Measurements from ENCODE around the gene ENTPD2. TPM values are rescaled to one million over a fixed set of nuclear protein-coding genes. Genes with fewer than 3 reads are reported as not detected.

ENTPD2 gene
- total RNA-seq, 1 donor from 2014 or later, result 0.46 TPM

- peaks cover 1% of the 10 kb centered on the region for H3K36me3 Mint-ChIP-seq (ENCODE audit: unreplicated experiment)
- no peaks in the 10 kb centered on the region for H3K27me3 Mint-ChIP-seq (ENCODE audit: unreplicated experiment)
- TF ChIP-seq CTCF (IDR thresholded peaks at IDR 0.05), result no peak
- H3K9me3 Mint-ChIP-seq (ENCODE audit: unreplicated experiment), result no peaks in the 10 kb centered on the region
- DNase-seq (ENCODE audit: extremely low spot score, unreplicated experiment), result no peak
- no peak overlapping the region for H3K4me3 Mint-ChIP-seq (ENCODE audit: unreplicated experiment)
- H3K4me1 Mint-ChIP-seq (ENCODE audit: unreplicated experiment), result no peaks in the 10 kb centered on the region
- no peak overlapping the region for H3K27ac Mint-ChIP-seq (ENCODE audit: unreplicated experiment)
Measured at GRCh38 chr9:137009938-137010732, 43.7 kb downstream of the ENTPD2 start.

GRCh38 chr9:137009217-137009616, 44.6 kb downstream of the ENTPD2 start:
- H3K36me3 Mint-ChIP-seq (ENCODE audit: unreplicated experiment), result peaks cover 1% of the 10 kb centered on the region

GRCh38 chr9:137008312-137008711, 45.5 kb downstream of the ENTPD2 start:
- Mint-ChIP-seq H3K27ac (ENCODE audit: unreplicated experiment) (no peak overlapping the region), H3K36me3 (ENCODE audit: unreplicated experiment) (no peaks in the 10 kb centered on the region), H3K4me3 (ENCODE audit: unreplicated experiment) (no peak overlapping the region), H3K9me3 (ENCODE audit: unreplicated experiment) (no peaks in the 10 kb centered on the region), H3K4me1 (ENCODE audit: unreplicated experiment) (no peaks in the 10 kb centered on the region), H3K27me3 (ENCODE audit: unreplicated experiment) (no peaks in the 10 kb centered on the region)
- DNase-seq (ENCODE audit: extremely low spot score, unreplicated experiment), result no peak
- no peak for TF ChIP-seq CTCF (IDR thresholded peaks at IDR 0.05)

More at GRCh38 chr9:137009217-137009616, 44.6 kb downstream of the ENTPD2 start:
- Mint-ChIP-seq H3K27ac (ENCODE audit: unreplicated experiment) (no peak overlapping the region), H3K27me3 (ENCODE audit: unreplicated experiment) (no peaks in the 10 kb centered on the region), H3K9me3 (ENCODE audit: unreplicated experiment) (no peaks in the 10 kb centered on the region), H3K4me1 (ENCODE audit: unreplicated experiment) (no peaks in the 10 kb centered on the region), H3K4me3 (ENCODE audit: unreplicated experiment) (no peak overlapping the region)
- no peak for DNase-seq (ENCODE audit: extremely low spot score, unreplicated experiment)
- no peak for TF ChIP-seq CTCF (IDR thresholded peaks at IDR 0.05)

GRCh38 chr9:137007816-137008270, 46.0 kb downstream of the ENTPD2 start:
- no peak for TF ChIP-seq CTCF (IDR thresholded peaks at IDR 0.05)
- no peak for DNase-seq (ENCODE audit: extremely low spot score, unreplicated experiment)
- Mint-ChIP-seq H3K27ac (ENCODE audit: unreplicated experiment) (no peak overlapping the region), H3K36me3 (ENCODE audit: unreplicated experiment) (no peaks in the 10 kb centered on the region), H3K9me3 (ENCODE audit: unreplicated experiment) (no peaks in the 10 kb centered on the region), H3K4me1 (ENCODE audit: unreplicated experiment) (no peaks in the 10 kb centered on the region), H3K4me3 (ENCODE audit: unreplicated experiment) (no peak overlapping the region), H3K27me3 (ENCODE audit: unreplicated experiment) (no peaks in the 10 kb centered on the region)

- DNase-seq (ENCODE audit: extremely low spot score, unreplicated experiment), result no peak
- Mint-ChIP-seq H3K27ac (ENCODE audit: unreplicated experiment) (no peak overlapping the region), H3K4me1 (ENCODE audit: unreplicated experiment) (no peaks in the 10 kb centered on the region), H3K36me3 (ENCODE audit: unreplicated experiment) (no peaks in the 10 kb centered on the region), H3K27me3 (ENCODE audit: unreplicated experiment) (no peaks in the 10 kb centered on the region), H3K4me3 (ENCODE audit: unreplicated experiment) (no peak overlapping the region), H3K9me3 (ENCODE audit: unreplicated experiment) (no peaks in the 10 kb centered on the region)
- no peak for TF ChIP-seq CTCF (IDR thresholded peaks at IDR 0.05)
Measured at GRCh38 chr9:137007108-137007815, 46.6 kb downstream of the ENTPD2 start.

All from osteocyte (in vitro differentiated cells).